ENCODE results near the gene C16orf74. TPM values are rescaled to one million over a fixed set of nuclear protein-coding genes. Genes with fewer than 3 reads are reported as not detected.

C16orf74 gene
- total and polyA plus RNA-seq, 2 experiments from 2014 or later = 5.3 to 7.8 TPM

GRCh38 chr16:85659805-85660511 is 90.9 kb downstream of the C16orf74 start:
- no peak overlapping the region for H3K4me2 ChIP-seq
- no peaks in the 10 kb centered on the region for H3K9me2 ChIP-seq (replicated peaks; ENCODE audit: insufficient read depth)
- H2AFZ ChIP-seq = no peak overlapping the region
- WGBS (ENCODE audit: low lambda C conversion rate, missing lambda C conversion rate) = 77% methylated on average over 12 of the region's 12 CpGs
- TF ChIP-seq EZH2phosphoT487 (IDR thresholded peaks at IDR 0.05; ENCODE audit: low read depth, severe bottlenecking, unreplicated experiment) (no peak), CTCF (IDR thresholded peaks at IDR 0.05; ENCODE audit: poor library complexity) (peak; percentile 74), EZH2 (IDR thresholded peaks at IDR 0.05; ENCODE audit: borderline replicate concordance) (no peak)
- peaks cover 18% of the 10 kb centered on the region for H4K20me1 ChIP-seq (ENCODE audit: insufficient read depth, poor library complexity, severe bottlenecking)
- no peaks in the 10 kb centered on the region for H3K9me3 ChIP-seq (ENCODE audit: low read depth)
- DNase-seq (ENCODE audit: low spot score) = peak; percentile 68
- no peaks in the 10 kb centered on the region for H3K27me3 ChIP-seq
- H3K4me1 ChIP-seq (ENCODE audit: insufficient read depth) = no peaks in the 10 kb centered on the region
- H3K27ac ChIP-seq = no peak overlapping the region
- H3K36me3 ChIP-seq (replicated peaks; ENCODE audit: insufficient read depth, low read depth) = no peaks in the 10 kb centered on the region
- peaks cover 4% of the 10 kb centered on the region for H3K79me2 ChIP-seq
- H3K4me3 ChIP-seq = no peak overlapping the region

- peaks cover 7% of the 10 kb centered on the region for H3K79me2 ChIP-seq
- H4K20me1 ChIP-seq (ENCODE audit: insufficient read depth, poor library complexity, severe bottlenecking) = peaks cover 18% of the 10 kb centered on the region
- H3K9me3 ChIP-seq (ENCODE audit: low read depth) = no peaks in the 10 kb centered on the region
- TF ChIP-seq CTCF (IDR thresholded peaks at IDR 0.05; ENCODE audit: poor library complexity) (no peak), EZH2phosphoT487 (IDR thresholded peaks at IDR 0.05; ENCODE audit: low read depth, severe bottlenecking, unreplicated experiment) (no peak), EZH2 (IDR thresholded peaks at IDR 0.05; ENCODE audit: borderline replicate concordance) (no peak)
- H3K4me1 ChIP-seq (ENCODE audit: insufficient read depth) = no peaks in the 10 kb centered on the region
- H3K27ac ChIP-seq = no peak overlapping the region
- no peak overlapping the region for H3K4me2 ChIP-seq
- 93% methylated on average over 8 of the region's 8 CpGs for WGBS (ENCODE audit: low lambda C conversion rate, missing lambda C conversion rate)
- no peaks in the 10 kb centered on the region for H3K36me3 ChIP-seq (replicated peaks; ENCODE audit: insufficient read depth, low read depth)
- no peak overlapping the region for H2AFZ ChIP-seq
- H3K27me3 ChIP-seq = no peaks in the 10 kb centered on the region
- no peaks in the 10 kb centered on the region for H3K9me2 ChIP-seq (replicated peaks; ENCODE audit: insufficient read depth)
- H3K4me3 ChIP-seq = no peak overlapping the region
- no peak for DNase-seq (ENCODE audit: low spot score)
Observed at GRCh38 chr16:85659336-85659735, 91.6 kb downstream of the C16orf74 start.

- no peak overlapping the region for H3K4me3 ChIP-seq
- WGBS (ENCODE audit: low lambda C conversion rate, missing lambda C conversion rate) = 91% methylated on average over 18 of the region's 18 CpGs
- no peaks in the 10 kb centered on the region for H3K27me3 ChIP-seq
- H3K9me3 ChIP-seq (ENCODE audit: low read depth) = no peaks in the 10 kb centered on the region
- H3K4me1 ChIP-seq (ENCODE audit: insufficient read depth) = no peaks in the 10 kb centered on the region
- no peaks in the 10 kb centered on the region for H3K9me2 ChIP-seq (replicated peaks; ENCODE audit: insufficient read depth)
- H4K20me1 ChIP-seq (ENCODE audit: insufficient read depth, poor library complexity, severe bottlenecking) = peaks cover 21% of the 10 kb centered on the region
- TF ChIP-seq CTCF (IDR thresholded peaks at IDR 0.05; ENCODE audit: poor library complexity) = no peak
- TF ChIP-seq EZH2 (IDR thresholded peaks at IDR 0.05; ENCODE audit: borderline replicate concordance) = no peak
- no peak for TF ChIP-seq EZH2phosphoT487 (IDR thresholded peaks at IDR 0.05; ENCODE audit: low read depth, severe bottlenecking, unreplicated experiment)
- H3K4me2 ChIP-seq = no peak overlapping the region
- no peak for DNase-seq (ENCODE audit: low spot score)
- no peak overlapping the region for H2AFZ ChIP-seq
- no peak overlapping the region for H3K27ac ChIP-seq
- peaks cover 7% of the 10 kb centered on the region for H3K79me2 ChIP-seq
- no peaks in the 10 kb centered on the region for H3K36me3 ChIP-seq (replicated peaks; ENCODE audit: insufficient read depth, low read depth)
Observed at GRCh38 chr16:85658504-85659326, 92.2 kb downstream of the C16orf74 start.
